K562 (cell line): Measurements from ENCODE around the gene GRAMD2A. TPM values are rescaled to one million over a fixed set of nuclear protein-coding genes. Genes with fewer than 3 reads are reported as not detected.

ENCODE experiments used
- CCAR2 ChIP-seq: fragments of 200-400 bp; formaldehyde crosslinking; IDR thresholded peaks from 2 replicates; pipeline ENCODE4 v1.6.1; 2017; ENCODE audit warnings: mild to moderate bottlenecking, low read depth, low read length
- CREM ChIP-seq: IDR thresholded peaks from 2 replicates; pipeline ENCODE4 v1.6.1; 2014; ENCODE audit warnings: antibody characterized with exemption, low read depth
- CTCF ChIP-seq, 3 experiments: IDR thresholded peaks in 2 of 3; conservative IDR thresholded peaks in 1 of 3; 2 replicates each; pipeline ENCODE4 v1.5.1; 2011 to 2012; ENCODE audit warnings: low read length in 3 of 3, mild to moderate bottlenecking in 3 of 3, control low read depth in 2 of 3, improper control_type of control experiment in 1 of 3, inconsistent platforms in 1 of 3, low read depth in 1 of 3, mixed read lengths in 1 of 3, moderate library complexity in 1 of 3; ENCODE audit not compliant: insufficient read depth in 2 of 3
- E2F3 ChIP-seq: fragments of 250-450 bp; sonication (Bioruptor Pico); IDR thresholded peaks from 2 replicates; pipeline ENCODE4 v1.4.0; 2020; ENCODE audit warnings: mild to moderate bottlenecking
- FOSL1 ChIP-seq: fragments of 200-800 bp; sonication (Bioruptor generic); conservative IDR thresholded peaks from 2 replicates; pipeline ENCODE4 v1.6.1; 2016; ENCODE audit warnings: missing genetic modification characterization, missing compliant biosample characterization
- FOXJ3 ChIP-seq: sonication (generic); formaldehyde crosslinking; IDR thresholded peaks from 2 replicates; pipeline ENCODE4 v1.4.0; 2020; ENCODE audit warnings: mild to moderate bottlenecking, missing genetic modification reagents
- JUN ChIP-seq, 2 experiments: sonication (generic) in 1 of 2; formaldehyde crosslinking in 1 of 2; IDR thresholded peaks; 2 replicates each; pipeline versions ENCODE4 v1.6.1 to v1.8.0; 2012 to 2022; ENCODE audit warnings: borderline replicate concordance in 2 of 2, mild to moderate bottlenecking in 2 of 2, improper control_type of control experiment in 1 of 2, low read depth in 1 of 2, low read length in 1 of 2, missing genetic modification reagents in 1 of 2
- MECOM ChIP-seq: fragments of 250-450 bp; sonication (Bioruptor Pico); IDR thresholded peaks from 2 replicates; pipeline ENCODE4 v1.8.0; 2022; ENCODE audit warnings: inconsistent platforms
- MTA3 ChIP-seq: fragments of 450-650 bp; formaldehyde crosslinking; IDR thresholded peaks from 2 replicates; pipeline ENCODE4 v1.6.1; 2017; ENCODE audit warnings: mild to moderate bottlenecking, borderline replicate concordance
- NBN ChIP-seq: fragments of 450-650 bp; IDR thresholded peaks from 2 replicates; pipeline ENCODE4 v1.6.1; 2016; ENCODE audit warnings: low read depth, mild to moderate bottlenecking
- NFYB ChIP-seq: IDR thresholded peaks from 2 replicates; pipeline ENCODE4 v1.6.1; 2011; ENCODE audit warnings: mild to moderate bottlenecking, moderate library complexity; ENCODE audit not compliant: insufficient read length; ENCODE audit errors: extremely low read depth
- PHB2 ChIP-seq: fragments of 450-650 bp; IDR thresholded peaks from 2 replicates; pipeline ENCODE4 v1.6.1; 2017; ENCODE audit warnings: low read depth
- POLR2A ChIP-seq: fragments of 450-650 bp; conservative IDR thresholded peaks from 2 replicates; pipeline ENCODE4 v1.6.1; 2016
- POLR2B ChIP-seq: fragments of 450-650 bp; IDR thresholded peaks from 2 replicates; pipeline ENCODE4 v1.6.1; 2018; ENCODE audit warnings: low read depth; ENCODE audit not compliant: partially characterized antibody
- SMARCA4 ChIP-seq: fragments of 450-650 bp; IDR thresholded peaks from 2 replicates; pipeline ENCODE4 v1.6.1; 2016
- VEZF1 ChIP-seq: fragments of 200-800 bp; sonication (Bioruptor generic); IDR thresholded peaks from 2 replicates; pipeline ENCODE4 v1.6.1; 2017; ENCODE audit warnings: missing genetic modification characterization, missing compliant biosample characterization
- WHSC1 ChIP-seq: IDR thresholded peaks from one replicate; pipeline ENCODE4 v1.6.1; 2012; ENCODE audit warnings: low read length, control low read depth, inconsistent platforms
- ZFP36 ChIP-seq: fragments of 150-350 bp; IDR thresholded peaks from 2 replicates; pipeline ENCODE4 v1.6.1; 2018; ENCODE audit warnings: low read length, low read depth; ENCODE audit not compliant: partially characterized antibody
- ZNF274 ChIP-seq: IDR thresholded peaks from 2 replicates; pipeline ENCODE4 v1.6.1; 2011; ENCODE audit warnings: low read depth, mild to moderate bottlenecking, low read length, moderate library complexity, borderline replicate concordance
- ZNF445 ChIP-seq: fragments of 250-450 bp; sonication (Bioruptor Pico); IDR thresholded peaks from 2 replicates; pipeline ENCODE4 v1.4.0; 2020; ENCODE audit warnings: low read depth, mild to moderate bottlenecking, moderate library complexity
- ZNF586 ChIP-seq: fragments of 450-650 bp; formaldehyde crosslinking; conservative IDR thresholded peaks from 2 replicates; pipeline ENCODE4 v1.4.0; 2020; ENCODE audit warnings: mild to moderate bottlenecking, moderate library complexity
- ZNF639 ChIP-seq, 2 experiments: fragments of 200-800 bp in 1 of 2; sonication (Bioruptor generic) in 1 of 2; sonication (generic) in 1 of 2; formaldehyde crosslinking in 1 of 2; IDR thresholded peaks in 1 of 2; conservative IDR thresholded peaks in 1 of 2; 2 replicates each; pipeline versions ENCODE4 v1.5.0 to v1.6.1; 2016 to 2020; ENCODE audit warnings: missing compliant biosample characterization in 1 of 2, missing genetic modification characterization in 1 of 2, missing genetic modification reagents in 1 of 2
- ZNF699 ChIP-seq: fragments of 250-450 bp; sonication (Bioruptor Pico); IDR thresholded peaks from 2 replicates; pipeline ENCODE4 v1.8.0; 2021; ENCODE audit warnings: mild to moderate bottlenecking, moderate library complexity; ENCODE audit not compliant: insufficient replicate concordance
- ZNF778 ChIP-seq: fragments of 450-650 bp; formaldehyde crosslinking; IDR thresholded peaks from 2 replicates; pipeline ENCODE4 v1.4.0; 2020; ENCODE audit warnings: mild to moderate bottlenecking, moderate library complexity
- polyA plus RNA-seq, 8 experiments: library from polyadenylated mRNA; depleted of rRNA in 4 of 8; stranded (reverse) in 5 of 8; unstranded in 3 of 8; fragments of >200 nt; fragmentation: Nextera tagmentation in 2 of 8; fragmentation: Illumina TruSeq in 1 of 8; extraction: Ambion mirVana in 2 of 8; extraction: Trizol in 1 of 8; gene quantifications; 2 replicates each; pipeline versions ENCODE4 v1.2.1 to v1.2.3, GENCODE V29; 2011 to 2014; ENCODE audit warnings: inconsistent platforms in 1 of 8, missing spikeins in 1 of 8
- total RNA-seq, 7 experiments: library from RNA; depleted of rRNA in 6 of 7; stranded (reverse); fragments of >200 nt in 6 of 7; fragmentation: Illumina TruSeq in 2 of 7; extraction: Trizol in 2 of 7; gene quantifications; 2 replicates each; pipeline versions ENCODE4 v1.2.1 to v1.2.3, GENCODE V29; 2011 to 2021; ENCODE audit warnings: low replicate concordance in 1 of 7

The GRAMD2A gene
- total and polyA plus RNA-seq, 9 of the 15 experiments (the other 6 are each of a cell fraction or from before 2014, with no cell fraction given) = 0.08 to 0.22 TPM; not detected in 7

GRCh38 chr15:72237029-72237852, 39.7 kb upstream of the GRAMD2A start (continued):
- TF ChIP-seq VEZF1 (CRISPR knock-in tag) (peak; percentile 71), POLR2A (peak; percentile 88), POLR2B (peak; percentile 81), CCAR2 (no peak), MTA3 (peak; percentile 95), PHB2 (no peak), E2F3 (0 out of 2 replicates have a peak, but pooled peaks have one; percentile 8), CTCF (IDR thresholded peaks at IDR 0.05 in 2 of 3, conservative IDR thresholded peaks at IDR 0.05 in 1 of 3; ENCODE audit: insufficient read depth in 2 of 3, low read depth in 1 of 3, low read length in 3 of 3) (peak in 1 of 3 experiments; percentile 4; a peak in 1 of 6 replicates), JUN (IDR thresholded peaks at IDR 0.05; ENCODE audit: borderline replicate concordance, low read depth, low read length) (peak; percentile 91), JUN (CRISPR knock-in tag; IDR thresholded peaks at IDR 0.05; ENCODE audit: borderline replicate concordance) (no peak), ZNF586 (CRISPR knock-in tag) (no peak), ZFP36 (no peak), WHSC1 (no peak), MECOM (no peak), CREM (peak; percentile 38; the same call in 1 of the 2 replicates), ZNF274 (no peak), ZNF639 (CRISPR knock-in tag; conservative IDR thresholded peaks at IDR 0.05 in 1 of 2, IDR thresholded peaks at IDR 0.05 in 1 of 2) (peak in 1 of 2 experiments; percentile 48; a peak in 1 of 4 replicates), NFYB (no peak), ZNF445 (CRISPR knock-in tag) (no peak), NBN (peak; percentile 80), FOXJ3 (CRISPR knock-in tag) (no peak), ZNF699 (CRISPR knock-in tag) (no peak), SMARCA4 (peak; percentile 87), FOSL1 (peak; percentile 96), ZNF778 (CRISPR knock-in tag) (no peak)
